ENCODE data around the gene ZNF469. TPM values are rescaled to one million over a fixed set of nuclear protein-coding genes. Genes with fewer than 3 reads are reported as not detected.

Gene ZNF469
- total RNA-seq, 4 donors from 2014 or later, result 0.96 to 4.8 (median 2.1) TPM

GRCh38 chr16:88355093-88355388 lies 27.7 kb upstream of the ZNF469 start:
- 86% methylated on average over 1 of the region's 6 CpGs; no CpG with 5 or more reads in 1 of the 2 donors for WGBS, 2 donors (ENCODE audit: low coverage in 1 of 2)
- TF ChIP-seq POLR2AphosphoS5 (IDR thresholded peaks at IDR 0.05) (no peak), POLR2A (IDR thresholded peaks at IDR 0.05) (no peak), CTCF (IDR thresholded peaks at IDR 0.05) (no peak), EP300 (IDR thresholded peaks at IDR 0.05) (no peak)
- Histone ChIP-seq H3K4me3 (no peak overlapping the region), H3K36me3 (no peaks in the 10 kb centered on the region), H3K4me1 (no peaks in the 10 kb centered on the region), H3K27ac (no peak overlapping the region), H3K9me3 (no peaks in the 10 kb centered on the region), H3K27me3 (peaks cover 9% of the 10 kb centered on the region)
- no peak for ATAC-seq

GRCh38 chr16:88355389-88356123 lies 27.2 kb upstream of the ZNF469 start:
- Histone ChIP-seq H3K9me3 (no peaks in the 10 kb centered on the region), H3K4me1 (no peaks in the 10 kb centered on the region), H3K27ac (no peak overlapping the region), H3K36me3 (no peaks in the 10 kb centered on the region), H3K27me3 (peaks cover 9% of the 10 kb centered on the region), H3K4me3 (no peak overlapping the region)
- TF ChIP-seq EP300 (IDR thresholded peaks at IDR 0.05) (no peak), CTCF (IDR thresholded peaks at IDR 0.05) (no peak), POLR2A (IDR thresholded peaks at IDR 0.05) (no peak), POLR2AphosphoS5 (IDR thresholded peaks at IDR 0.05) (no peak)
- WGBS, 2 donors (ENCODE audit: low coverage in 1 of 2), result 70% methylated on average over 2 of the region's 28 CpGs; no CpG with 5 or more reads in 1 of the 2 donors
- no peak for ATAC-seq

GRCh38 chr16:88356124-88356726 lies 26.5 kb upstream of the ZNF469 start:
- no peak for TF ChIP-seq POLR2AphosphoS5 (IDR thresholded peaks at IDR 0.05)
- TF ChIP-seq CTCF (IDR thresholded peaks at IDR 0.05), result no peak
- TF ChIP-seq EP300 (IDR thresholded peaks at IDR 0.05), result no peak
- no peak for TF ChIP-seq POLR2A (IDR thresholded peaks at IDR 0.05)
- Histone ChIP-seq H3K36me3 (no peaks in the 10 kb centered on the region), H3K27ac (no peak overlapping the region), H3K27me3 (peaks cover 9% of the 10 kb centered on the region), H3K4me3 (no peak overlapping the region), H3K4me1 (no peaks in the 10 kb centered on the region), H3K9me3 (no peaks in the 10 kb centered on the region)
- 84% methylated on average over 6 of the region's 15 CpGs; no CpG with 5 or more reads in 1 of the 2 donors for WGBS, 2 donors (ENCODE audit: low coverage in 1 of 2)
- no peak for ATAC-seq

- TF ChIP-seq EP300 (IDR thresholded peaks at IDR 0.05) (no peak), POLR2AphosphoS5 (IDR thresholded peaks at IDR 0.05) (no peak), POLR2A (IDR thresholded peaks at IDR 0.05) (no peak), CTCF (IDR thresholded peaks at IDR 0.05) (no peak)
- H3K9me3 ChIP-seq, result peaks cover 0 to 2% (median 0%) of the 10 kb centered on the region in 3 donors
- no peaks in the 10 kb centered on the region for H3K4me1 ChIP-seq
- no peak overlapping the region for H3K4me3 ChIP-seq
- 100% methylated on average over 1 of the region's 13 CpGs; no CpG with 5 or more reads in 1 of the 2 donors for WGBS, 2 donors (ENCODE audit: low coverage in 1 of 2)
- H3K27me3 ChIP-seq, result peaks cover 9% of the 10 kb centered on the region
- no peak overlapping the region for H3K27ac ChIP-seq
- no peaks in the 10 kb centered on the region for H3K36me3 ChIP-seq
- no peak for ATAC-seq
These were observed 26.0 kb upstream of the ZNF469 start for GRCh38 chr16:88356727-88357199.

Measured in gastroesophageal sphincter (tissue), 4 donors.